ENCODE data around the gene PYY.

Gene PYY

DNA sequence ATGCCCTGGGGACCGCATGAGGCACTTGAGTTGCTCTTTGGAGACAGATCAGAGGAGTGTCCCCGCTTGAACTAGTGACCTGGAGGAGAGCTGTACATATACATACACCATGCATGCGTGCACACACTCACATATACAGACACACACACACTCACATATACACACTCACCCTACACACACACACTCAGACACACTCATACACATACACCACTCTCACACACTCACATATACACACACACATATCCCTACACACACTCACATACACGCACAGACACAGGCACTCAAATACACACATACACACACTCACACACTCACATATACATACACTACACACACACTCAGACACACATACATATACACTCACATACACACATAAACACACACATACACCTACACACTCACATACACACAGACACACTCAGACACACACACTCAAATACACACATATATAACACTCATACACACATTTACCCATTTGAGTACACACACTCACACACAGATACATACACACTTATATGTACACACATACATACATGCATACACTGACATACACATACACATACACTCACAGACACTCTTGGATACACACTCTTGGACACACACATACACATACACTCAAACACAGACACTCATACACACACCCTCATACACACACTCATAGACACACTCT is 41.0 kb downstream of the PYY start:
- DNase-seq, result peak; percentile 27

DNA sequence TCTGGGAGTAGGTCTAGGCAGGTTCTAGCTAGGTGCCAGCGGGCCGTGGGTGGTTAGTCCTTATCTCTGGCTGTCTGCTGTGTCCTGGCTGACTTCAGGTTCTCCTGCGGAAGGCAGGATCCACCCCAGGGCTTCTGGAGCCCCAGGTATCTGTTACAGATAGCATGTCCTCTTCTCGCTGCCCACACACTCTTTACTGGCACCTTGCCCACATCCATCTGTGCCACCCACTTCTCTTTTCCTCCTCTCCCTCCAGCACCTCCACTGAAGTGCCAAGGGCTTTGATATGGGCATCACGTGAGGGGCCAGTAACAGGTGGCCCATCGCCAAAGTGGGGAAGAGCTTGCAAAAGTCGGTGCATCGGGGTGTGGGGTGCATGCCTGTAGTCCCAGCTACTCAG is 41.8 kb downstream of the PYY start:
- peak; percentile 79 for DNase-seq

DNA sequence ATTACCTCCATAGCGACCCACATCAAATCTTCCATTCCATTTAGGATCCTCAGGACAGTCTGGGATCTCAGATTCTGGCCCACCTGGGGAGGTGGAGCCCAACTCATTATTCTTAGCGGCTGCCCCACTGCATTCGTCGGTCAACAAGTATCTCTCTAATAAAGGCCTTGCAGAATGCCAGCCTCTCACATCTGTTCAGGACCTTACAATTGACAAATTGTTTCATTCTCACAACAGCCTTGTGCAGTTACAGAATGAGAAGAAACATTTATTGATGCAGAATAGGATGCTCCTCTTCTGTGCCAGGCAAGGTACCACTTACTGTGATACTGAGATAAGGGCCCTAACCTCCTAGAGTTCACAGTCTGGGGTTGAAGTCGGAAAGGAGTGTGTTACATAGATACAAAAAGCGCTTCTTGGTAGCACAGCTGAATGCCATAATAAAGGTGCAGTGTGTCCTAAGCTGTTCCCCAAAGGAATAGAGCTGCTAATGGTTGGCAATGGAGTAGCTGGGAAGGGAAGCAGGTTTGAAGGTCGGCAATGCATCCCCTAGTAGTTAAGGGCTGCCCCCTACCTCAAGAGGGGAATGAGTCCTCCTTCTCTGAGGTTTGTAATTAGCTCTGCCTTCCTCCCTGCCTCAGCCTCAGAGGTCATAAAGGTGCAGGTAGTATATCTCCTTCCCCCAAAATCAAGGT is 44.1 kb downstream of the PYY start:
- DNase-seq, result no peak

GRCh38 chr17:43907998-43908721 is 45.6 kb downstream of the PYY start:
- DNase-seq, result peak; percentile 44

GRCh38 chr17:43907425-43907981 is 46.2 kb downstream of the PYY start, which contains the start of gene MPP2:
MPP2 (minus strand) TSS chr17:43907536; CDS start chr17:43904460, 3,076 bp downstream.
- peak; percentile 54 for DNase-seq

GRCh38 chr17:43906951-43907424 is 46.8 kb downstream of the PYY start:
- no peak for DNase-seq

DNA sequence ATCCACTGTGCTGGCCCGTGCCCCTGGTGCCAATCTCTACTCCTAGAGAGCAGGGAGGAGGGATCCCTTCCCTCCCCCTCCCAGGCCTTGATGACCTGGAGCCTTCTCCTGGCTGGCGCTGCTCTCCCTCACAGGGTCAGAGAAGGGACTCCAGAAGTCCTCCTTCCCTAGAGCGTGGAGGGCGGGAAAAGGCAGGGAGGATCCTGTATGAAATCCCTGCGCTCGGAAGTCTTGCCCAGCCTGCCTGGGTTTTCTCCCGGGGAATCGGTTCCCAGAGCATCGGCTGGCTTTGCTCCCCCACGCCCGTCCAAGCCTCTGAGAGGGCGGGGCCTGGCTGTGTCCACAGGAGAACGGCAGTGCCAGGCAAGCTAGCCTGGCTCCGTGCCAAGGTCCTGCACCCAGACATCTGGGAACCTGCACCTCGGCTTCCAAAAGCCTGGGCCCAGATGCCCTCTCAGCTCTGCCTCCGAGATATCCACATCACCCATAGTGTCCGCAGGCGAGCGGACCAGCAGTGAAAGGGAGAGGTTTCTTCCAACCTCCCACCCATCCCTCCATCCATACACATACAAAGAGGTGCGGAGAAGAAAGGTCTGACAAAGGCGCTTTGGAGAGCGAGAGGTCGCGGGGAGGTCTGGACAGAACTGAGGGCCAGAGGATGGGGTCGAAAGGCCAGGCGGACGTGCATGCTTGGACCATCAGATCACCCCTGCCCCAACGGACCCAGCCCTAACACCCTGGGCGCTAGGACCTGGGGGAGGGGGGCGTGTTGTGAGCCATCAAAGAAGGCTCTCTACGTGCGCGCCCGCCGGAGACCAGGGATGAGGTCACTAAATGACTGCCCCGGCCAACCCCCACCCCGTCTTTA is 47.5 kb downstream of the PYY start:
- DNase-seq, result peak; percentile 34

DNA sequence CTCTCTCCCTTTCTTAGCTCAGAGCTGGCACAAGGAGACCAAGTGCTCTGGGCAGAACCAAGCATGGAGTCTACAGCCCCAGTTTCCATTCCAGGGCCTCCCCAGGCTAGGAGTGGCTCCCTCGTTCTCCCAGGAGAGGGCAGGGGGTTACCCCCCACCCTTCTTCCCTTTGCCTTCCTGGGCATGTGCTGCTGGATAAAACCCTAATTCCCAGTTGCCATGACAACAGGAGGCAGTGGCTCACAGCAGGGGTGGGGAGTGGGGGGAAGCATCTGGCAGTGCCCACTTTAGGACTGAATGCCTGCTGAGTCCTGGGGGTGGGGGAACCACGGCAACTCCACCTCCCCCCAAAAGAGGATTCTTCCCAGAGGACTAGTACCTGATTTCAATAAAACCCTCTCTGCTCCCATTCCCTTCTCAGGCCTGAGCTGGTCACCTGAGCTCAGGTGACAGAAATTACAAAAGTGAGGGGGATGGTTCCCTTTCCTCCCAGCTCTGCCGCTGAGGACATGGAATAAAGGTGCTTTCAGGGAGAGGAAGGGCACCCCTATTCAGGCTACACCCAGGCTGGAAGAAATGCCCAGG is 48.2 kb downstream of the PYY start:
- DNase-seq, result peak; percentile 92
